ENCODE measurements around the gene GMPPB. TPM values are rescaled to one million over a fixed set of nuclear protein-coding genes. Genes with fewer than 3 reads are reported as not detected.
"Not testable (repeated sequence)": the region's sequence is repeated elsewhere in the genome, so short reads cannot be mapped to it uniquely, and the experiment has no call there.

Gene GMPPB
- total and polyA plus RNA-seq, 2 donors: 11.3 to 17.9 TPM

GRCh38 chr3:49687424-49687795 lies 36.3 kb downstream of the GMPPB start:
- H3K4me3 ChIP-seq (ENCODE audit: low read depth, low read length); H3K27ac ChIP-seq (ENCODE audit: low read depth); H3K36me3 ChIP-seq (ENCODE audit: insufficient read depth); H3K4me1 ChIP-seq (ENCODE audit: insufficient read depth); DNase-seq (ENCODE audit: extremely low spot score): not testable (repeated sequence)
- WGBS: 89% methylated on average over 12 of the region's 12 CpGs

GRCh38 chr3:49686769-49687423 lies 36.9 kb downstream of the GMPPB start:
- DNase-seq (ENCODE audit: extremely low spot score): not testable (repeated sequence)

GRCh38 chr3:49686346-49686745 lies 37.4 kb downstream of the GMPPB start:
- not testable (repeated sequence) for DNase-seq (ENCODE audit: extremely low spot score); H3K27ac ChIP-seq (ENCODE audit: low read depth); H3K36me3 ChIP-seq (ENCODE audit: insufficient read depth); H3K4me1 ChIP-seq (ENCODE audit: insufficient read depth)
- H3K4me3 ChIP-seq (ENCODE audit: low read depth, low read length): peak overlapping the region; percentile 20
- 3% methylated on average over 25 of the region's 29 CpGs for whole genome bisulfite sequencing

More at GRCh38 chr3:49686769-49687423, 36.9 kb downstream of the GMPPB start:
- not testable (repeated sequence) for H3K4me3 ChIP-seq (ENCODE audit: low read depth, low read length); H3K27ac ChIP-seq (ENCODE audit: low read depth); H3K36me3 ChIP-seq (ENCODE audit: insufficient read depth); H3K4me1 ChIP-seq (ENCODE audit: insufficient read depth)
- 8% methylated on average over 44 of the region's 44 CpGs for WGBS

GRCh38 chr3:49685846-49686245 lies 37.9 kb downstream of the GMPPB start:
- not testable (repeated sequence) for H3K36me3 ChIP-seq (ENCODE audit: insufficient read depth); H3K4me1 ChIP-seq (ENCODE audit: insufficient read depth); DNase-seq (ENCODE audit: extremely low spot score); H3K27ac ChIP-seq (ENCODE audit: low read depth); H3K4me3 ChIP-seq (ENCODE audit: low read depth, low read length)
- 12% methylated on average over 33 of the region's 36 CpGs for WGBS

GRCh38 chr3:49685103-49685502 lies 38.6 kb downstream of the GMPPB start:
- H3K4me3 ChIP-seq (ENCODE audit: low read depth, low read length); H3K36me3 ChIP-seq (ENCODE audit: insufficient read depth); DNase-seq (ENCODE audit: extremely low spot score); H3K4me1 ChIP-seq (ENCODE audit: insufficient read depth); H3K27ac ChIP-seq (ENCODE audit: low read depth): not testable (repeated sequence)
- 93% methylated on average over 10 of the region's 10 CpGs for WGBS

GRCh38 chr3:49684453-49684852 lies 39.3 kb downstream of the GMPPB start:
- not testable (repeated sequence) for H3K4me1 ChIP-seq (ENCODE audit: insufficient read depth); H3K4me3 ChIP-seq (ENCODE audit: low read depth, low read length); H3K27ac ChIP-seq (ENCODE audit: low read depth); DNase-seq (ENCODE audit: extremely low spot score); H3K36me3 ChIP-seq (ENCODE audit: insufficient read depth)
- WGBS: 87% methylated on average over 2 of the region's 2 CpGs

GRCh38 chr3:49683162-49683561 lies 40.6 kb downstream of the GMPPB start:
- no peak for DNase-seq (ENCODE audit: extremely low spot score)
- Histone ChIP-seq H3K4me3 (ENCODE audit: low read depth, low read length) (no peak overlapping the region), H3K27ac (ENCODE audit: low read depth) (no peak overlapping the region), H3K36me3 (ENCODE audit: insufficient read depth) (peaks cover 4% of the 10 kb centered on the region), H3K4me1 (ENCODE audit: insufficient read depth) (no peaks in the 10 kb centered on the region)
- 87% methylated on average over 6 of the region's 6 CpGs for WGBS

- no peak for DNase-seq (ENCODE audit: extremely low spot score)
- peaks cover 4% of the 10 kb centered on the region for H3K36me3 ChIP-seq (ENCODE audit: insufficient read depth)
- no peaks in the 10 kb centered on the region for H3K4me1 ChIP-seq (ENCODE audit: insufficient read depth)
- WGBS: 84% methylated on average over 4 of the region's 4 CpGs
- H3K4me3 ChIP-seq (ENCODE audit: low read depth, low read length): no peak overlapping the region
- no peak overlapping the region for H3K27ac ChIP-seq (ENCODE audit: low read depth)
These were observed 42.2 kb downstream of the GMPPB start for GRCh38 chr3:49681543-49681942.

GRCh38 chr3:49681232-49681522 lies 42.6 kb downstream of the GMPPB start:
- H3K36me3 ChIP-seq (ENCODE audit: insufficient read depth): peaks cover 4% of the 10 kb centered on the region
- 96% methylated on average over 2 of the region's 2 CpGs for WGBS
- no peak overlapping the region for H3K27ac ChIP-seq (ENCODE audit: low read depth)
- DNase-seq (ENCODE audit: extremely low spot score): no peak
- no peak overlapping the region for H3K4me3 ChIP-seq (ENCODE audit: low read depth, low read length)
- H3K4me1 ChIP-seq (ENCODE audit: insufficient read depth): no peaks in the 10 kb centered on the region

GRCh38 chr3:49680493-49681231 lies 43.1 kb downstream of the GMPPB start:
- Histone ChIP-seq H3K4me1 (ENCODE audit: insufficient read depth) (no peaks in the 10 kb centered on the region), H3K27ac (ENCODE audit: low read depth) (no peak overlapping the region), H3K36me3 (ENCODE audit: insufficient read depth) (peaks cover 4% of the 10 kb centered on the region), H3K4me3 (ENCODE audit: low read depth, low read length) (no peak overlapping the region)
- DNase-seq (ENCODE audit: extremely low spot score): no peak
- 82% methylated on average over 7 of the region's 7 CpGs for WGBS

GRCh38 chr3:49675912-49676311 lies 47.8 kb downstream of the GMPPB start:
- 93% methylated on average over 11 of the region's 11 CpGs for WGBS
- Histone ChIP-seq H3K4me1 (ENCODE audit: insufficient read depth) (no peaks in the 10 kb centered on the region), H3K27ac (ENCODE audit: low read depth) (no peak overlapping the region), H3K36me3 (ENCODE audit: insufficient read depth) (peaks cover 2% of the 10 kb centered on the region), H3K4me3 (ENCODE audit: low read depth, low read length) (no peak overlapping the region)
- no peak for DNase-seq (ENCODE audit: extremely low spot score)

GRCh38 chr3:49674497-49674983 lies 49.2 kb downstream of the GMPPB start:
- no peak overlapping the region for H3K27ac ChIP-seq (ENCODE audit: low read depth)
- H3K4me1 ChIP-seq (ENCODE audit: insufficient read depth): no peaks in the 10 kb centered on the region
- H3K4me3 ChIP-seq (ENCODE audit: low read depth, low read length): peak overlapping the region; percentile 84
- peaks cover 2% of the 10 kb centered on the region for H3K36me3 ChIP-seq (ENCODE audit: insufficient read depth)
- WGBS: 7% methylated on average over 34 of the region's 34 CpGs
- no peak for DNase-seq (ENCODE audit: extremely low spot score)

- peak; percentile 88 for DNase-seq (ENCODE audit: extremely low spot score)
- Histone ChIP-seq H3K4me3 (ENCODE audit: low read depth, low read length) (peak within 1 kb of the TSS; percentile 84), H3K4me1 (ENCODE audit: insufficient read depth) (no peaks in the 10 kb centered on the region), H3K36me3 (ENCODE audit: insufficient read depth) (peaks cover 2% of the 10 kb centered on the region), H3K27ac (ENCODE audit: low read depth) (peak within 1 kb of the TSS; percentile 94)
- WGBS: under 1% methylated on average over 71 of the region's 71 CpGs
These were observed 49.8 kb downstream of the GMPPB start, which contains the start of gene APEH for GRCh38 chr3:49673715-49674496. Gene APEH, plus strand, starts transcription at chr3:49674351. Its CDS starts 51 bp downstream, at chr3:49674402.
